T follicular helper cell (primary cell): Measurements from ENCODE around the gene AGPAT2.

Experiments used
- DNase-seq: peaks from one replicate; pipeline ENCODE4 v3.0.0-alpha.2; 2020; ENCODE audit warnings: low read depth
- total RNA-seq, 2 experiments: gene quantifications; one replicate each; lab custom pipeline; 2026; lab: John Stamatoyannopoulos, UW

The AGPAT2 gene
- total RNA-seq: 6.3 to 12.4 reads per million in 2 experiments

DNA sequence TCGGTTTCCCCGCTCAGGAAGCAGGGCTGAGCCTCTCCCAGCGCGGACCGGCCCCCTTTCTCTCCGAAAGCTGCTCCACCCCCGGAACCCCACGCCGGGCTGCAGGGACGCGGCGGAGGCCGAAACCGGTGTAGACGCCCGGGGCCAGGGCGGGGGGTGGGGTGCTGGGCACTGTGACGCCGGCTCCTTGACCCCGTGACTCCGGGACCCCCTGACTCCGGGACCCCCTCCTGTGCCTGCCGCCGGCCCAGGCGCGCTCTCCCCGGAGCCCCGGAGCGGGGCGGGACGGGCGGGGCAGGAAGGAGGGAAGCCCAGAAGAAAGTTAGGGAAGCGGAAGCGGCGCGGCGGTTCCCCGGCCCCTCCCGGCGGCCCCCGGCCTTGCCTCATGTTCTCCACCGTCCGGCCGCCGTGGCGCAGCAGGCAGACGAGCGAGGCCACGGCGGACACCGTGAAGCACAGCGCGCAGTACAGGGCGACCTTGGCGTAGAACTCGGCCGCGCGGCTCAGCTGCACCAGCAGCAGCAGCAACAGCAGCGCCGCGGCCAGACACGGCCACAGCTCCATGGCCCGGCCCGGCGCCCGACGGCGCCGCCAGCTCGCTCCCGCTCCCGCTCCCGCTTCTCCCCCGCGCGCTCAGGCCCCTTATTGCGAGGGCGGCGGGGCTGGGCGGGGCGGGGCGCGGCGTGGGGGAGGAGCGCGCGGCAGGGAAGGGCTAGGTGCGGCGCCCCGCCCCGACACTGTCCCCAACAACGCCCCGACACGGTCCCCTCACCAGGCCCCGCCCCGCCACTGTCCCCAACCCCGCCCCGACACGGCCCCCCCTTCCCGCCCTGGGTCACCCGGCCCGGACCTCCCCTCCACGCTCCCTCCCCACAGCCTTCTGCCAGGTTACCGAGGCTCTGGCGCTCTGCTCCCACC, at the start of gene AGPAT2:
TSS of gene AGPAT2 (minus strand) at position 664 of the 918 bp plus-strand sequence. CDS start at position 564, 100 bp downstream.
- peak; percentile 29 for DNase-seq

DNA sequence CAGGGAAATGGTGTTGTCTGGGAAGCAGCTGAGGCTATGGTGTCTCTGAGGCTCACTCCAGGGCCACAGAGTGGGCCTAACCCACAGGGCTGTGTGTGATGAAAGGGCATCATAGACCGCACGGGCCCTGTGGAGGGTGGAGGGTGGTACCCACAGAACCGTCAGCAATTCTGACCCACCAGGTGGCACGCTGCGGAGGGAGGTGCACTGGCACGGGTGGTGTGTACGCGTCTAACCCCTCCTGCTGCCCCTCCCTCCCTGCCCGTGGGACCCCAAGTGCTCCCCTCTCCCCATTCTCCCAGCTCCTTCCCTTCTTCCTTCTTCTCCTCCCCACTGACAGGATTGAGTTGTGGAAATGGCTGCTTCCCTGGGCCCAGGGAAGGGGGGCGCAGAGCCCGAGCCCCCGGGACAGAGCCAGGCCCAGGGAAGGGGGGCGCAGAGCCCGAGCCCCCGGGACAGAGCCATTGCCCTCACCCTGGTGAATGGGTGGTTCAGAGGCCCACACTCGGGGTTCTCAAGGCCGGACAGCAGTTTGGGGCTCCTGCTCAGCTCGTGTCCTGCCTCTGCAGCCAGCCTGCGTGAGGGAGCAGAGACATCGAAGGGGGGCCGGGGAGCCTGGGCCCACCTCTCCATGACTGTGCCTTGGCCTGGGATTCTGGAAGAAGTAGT, 48.7 kb upstream of the AGPAT2 start:
- DNase-seq: no peak

DNA sequence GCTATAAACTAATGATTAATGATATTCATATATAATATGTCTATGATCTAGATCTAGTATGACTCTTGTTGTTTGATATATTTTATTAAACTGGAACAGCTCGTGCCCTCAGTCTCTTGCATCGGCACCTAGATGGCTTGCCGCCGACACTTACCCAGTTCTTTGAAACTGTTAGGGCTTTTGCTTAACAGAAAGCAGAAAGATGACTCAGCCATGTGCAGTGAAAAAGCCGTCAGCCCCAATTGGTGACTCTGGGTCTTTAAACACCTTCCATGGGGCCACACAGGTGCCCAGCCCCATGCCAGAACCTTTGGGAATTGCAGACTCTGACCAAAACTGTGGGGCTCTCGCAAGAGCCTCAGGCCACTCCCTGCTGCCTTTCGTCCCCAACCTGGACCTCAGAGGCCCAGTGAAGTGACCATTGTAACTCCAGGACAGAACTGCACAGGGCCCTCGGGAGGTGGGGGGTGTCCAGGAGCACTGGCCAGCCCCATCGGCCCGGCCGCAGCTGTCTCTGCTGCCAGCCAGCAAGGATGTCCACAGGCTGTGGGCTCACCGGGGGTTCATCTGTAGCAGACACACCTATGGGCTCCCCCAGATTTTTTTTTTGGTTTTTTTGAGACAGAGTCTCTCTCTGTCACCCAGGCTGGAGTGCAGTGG, 47.7 kb upstream of the AGPAT2 start:
- DNase-seq: no peak

DNA sequence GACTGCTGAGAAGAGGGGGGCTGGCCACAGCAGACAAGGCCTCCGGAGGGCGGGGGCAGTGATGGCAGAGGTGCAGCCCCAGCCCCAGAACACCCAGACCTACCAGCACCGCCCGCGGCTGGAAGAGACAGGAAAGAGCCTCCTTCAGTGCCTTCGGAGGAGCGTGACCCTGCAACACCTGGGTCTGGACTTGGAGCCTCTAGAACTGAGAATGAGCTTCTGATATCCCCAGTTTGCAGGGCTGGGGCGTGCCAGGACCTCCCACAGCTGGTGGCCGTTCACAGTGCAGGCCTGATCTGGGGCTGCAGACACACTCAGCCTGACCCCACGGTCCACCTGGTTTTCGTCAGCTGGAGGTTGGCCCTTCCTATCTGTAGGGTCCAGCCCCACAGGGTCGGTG, 46.4 kb upstream of the AGPAT2 start:
- DNase-seq: no peak

DNA sequence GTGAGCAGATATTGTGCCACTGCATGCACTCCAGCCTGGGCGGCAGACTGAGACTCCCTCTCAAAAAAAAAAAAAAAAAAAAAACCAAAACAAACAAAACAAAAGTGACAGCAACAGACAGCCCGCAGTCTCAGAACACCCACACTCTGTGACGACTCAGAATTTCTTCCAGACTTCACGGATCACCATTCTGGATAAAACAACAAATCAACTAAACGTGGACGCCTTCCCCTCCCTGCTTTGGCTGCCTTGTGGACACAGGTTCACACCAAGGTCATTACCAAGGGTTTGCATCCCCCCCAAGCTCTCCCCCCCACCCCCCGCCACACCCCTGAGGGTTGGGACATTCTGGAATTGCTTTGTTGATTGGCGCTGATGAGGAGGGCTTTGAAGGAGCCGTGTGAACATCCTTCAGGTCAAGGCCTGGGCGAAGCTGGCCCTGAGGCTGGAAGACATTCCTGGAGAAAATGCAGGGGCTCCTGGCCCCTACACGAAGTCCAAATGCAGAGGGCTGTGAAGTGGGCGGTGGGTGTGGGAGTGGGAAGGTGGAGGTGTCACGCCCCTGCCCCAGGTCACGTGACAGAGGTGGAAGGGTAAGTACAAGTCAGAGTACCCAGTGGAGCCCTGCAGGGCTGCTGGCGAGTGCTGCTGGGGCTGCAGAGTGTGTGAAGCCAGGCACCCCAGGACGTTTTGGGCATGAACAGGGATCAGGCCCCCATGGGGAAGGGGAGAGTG, 45.4 kb upstream of the AGPAT2 start:
- no peak for DNase-seq

GRCh38 chr9:136729926-136730325, 42.7 kb upstream of the AGPAT2 start:
- DNase-seq: no peak

GRCh38 chr9:136729144-136729543, 41.9 kb upstream of the AGPAT2 start:
- DNase-seq: no peak

GRCh38 chr9:136728548-136729123, 41.4 kb upstream of the AGPAT2 start:
- DNase-seq: no peak

DNA sequence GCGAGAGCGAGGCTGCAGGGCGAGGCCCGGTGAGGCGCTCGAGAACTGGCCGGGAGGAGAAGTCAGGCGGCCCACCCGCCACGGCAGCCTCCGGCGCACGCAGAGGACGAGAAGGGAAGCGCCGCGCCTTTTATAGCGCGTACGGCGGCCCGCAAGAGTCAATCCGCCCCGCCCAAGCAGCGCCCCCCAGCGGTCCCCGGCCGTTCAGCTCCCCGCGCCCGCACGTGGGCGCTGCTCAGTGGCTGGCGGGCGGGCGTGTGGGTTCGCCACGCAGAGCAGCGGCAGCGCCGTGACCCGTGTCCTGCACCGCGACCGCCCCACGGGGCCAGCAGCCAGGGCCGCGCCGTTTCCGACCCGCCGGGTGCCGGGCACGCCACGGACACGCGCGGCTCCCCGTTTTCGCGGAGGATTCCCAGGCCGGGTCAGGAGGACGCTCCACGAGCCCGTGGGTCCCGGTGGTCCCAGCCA, 40.9 kb upstream of the AGPAT2 start:
- DNase-seq: peak; percentile 85

DNA sequence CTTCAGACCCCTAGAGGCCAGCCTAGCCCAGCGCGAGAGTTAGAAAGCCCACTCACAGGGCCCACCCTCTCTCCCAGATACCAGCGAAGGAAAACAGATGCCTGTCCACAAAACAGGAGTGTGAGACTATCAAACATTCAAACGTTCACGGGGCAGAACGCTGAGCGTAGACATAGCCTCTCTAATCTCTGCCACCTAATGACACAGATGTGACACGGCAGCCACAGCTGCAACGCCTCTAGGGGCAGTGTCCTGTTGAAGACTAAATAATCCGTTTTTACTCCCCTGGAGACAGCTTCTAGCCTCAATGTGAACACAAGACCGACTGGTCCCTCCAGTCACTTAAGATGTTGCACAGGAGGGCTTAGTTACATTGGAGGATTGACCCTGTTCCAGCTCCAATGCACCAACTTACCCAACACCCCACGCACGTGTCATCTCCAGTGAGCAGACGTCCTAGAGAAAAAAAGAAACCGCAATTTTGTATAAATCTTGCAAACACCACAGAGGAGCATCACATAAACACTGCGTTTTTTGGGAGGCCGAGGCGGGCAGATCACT, 39.5 kb upstream of the AGPAT2 start:
- DNase-seq: peak; percentile 35

GRCh38 chr9:136726118-136726517, 38.9 kb upstream of the AGPAT2 start:
- no peak for DNase-seq

DNA sequence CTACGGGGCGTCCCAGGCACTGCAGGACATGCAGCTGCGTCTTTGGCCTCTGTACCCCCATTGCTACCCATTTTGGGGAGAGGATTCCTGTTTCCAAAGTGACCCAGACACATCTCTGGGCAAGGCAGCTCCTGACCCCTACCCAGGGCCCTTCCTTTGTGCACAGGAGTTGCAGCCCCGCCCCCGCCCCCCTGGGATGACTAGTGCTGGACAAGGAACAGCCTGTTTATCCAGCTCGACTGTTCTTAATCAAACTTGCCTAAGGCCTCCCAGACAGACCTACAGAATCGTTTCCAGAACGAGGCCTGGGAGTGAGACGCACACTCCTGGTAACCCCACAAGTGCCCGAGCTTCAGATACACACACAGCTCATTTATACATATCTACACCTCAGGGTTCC, 38.4 kb upstream of the AGPAT2 start:
- DNase-seq: no peak

DNA sequence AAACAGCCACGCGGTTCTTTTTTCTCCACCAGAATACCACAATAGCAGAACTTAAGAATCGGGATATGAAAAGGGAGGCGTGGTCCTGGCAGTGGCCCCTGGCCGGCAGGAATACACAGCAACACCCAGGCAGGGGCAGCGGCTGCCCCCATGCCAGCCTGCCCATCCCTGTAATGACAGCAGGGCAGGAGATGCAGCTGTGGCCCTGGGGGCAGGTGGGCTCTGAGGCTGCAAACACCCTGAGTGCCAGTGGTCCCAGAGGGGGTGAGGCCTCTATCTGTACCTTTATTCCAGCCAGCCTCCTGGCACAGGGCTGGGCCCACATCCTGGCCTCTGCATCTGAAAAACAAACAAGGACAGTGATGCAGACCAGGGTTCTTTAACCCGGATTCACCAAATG, 37.5 kb upstream of the AGPAT2 start:
- no peak for DNase-seq

- DNase-seq: no peak
Measured at GRCh38 chr9:136723989-136724388, 36.7 kb upstream of the AGPAT2 start.

- DNase-seq: no peak
Measured at GRCh38 chr9:136723362-136723976, 36.2 kb upstream of the AGPAT2 start.

- DNase-seq: no peak
Measured at GRCh38 chr9:136722969-136723356, 35.7 kb upstream of the AGPAT2 start.

DNA sequence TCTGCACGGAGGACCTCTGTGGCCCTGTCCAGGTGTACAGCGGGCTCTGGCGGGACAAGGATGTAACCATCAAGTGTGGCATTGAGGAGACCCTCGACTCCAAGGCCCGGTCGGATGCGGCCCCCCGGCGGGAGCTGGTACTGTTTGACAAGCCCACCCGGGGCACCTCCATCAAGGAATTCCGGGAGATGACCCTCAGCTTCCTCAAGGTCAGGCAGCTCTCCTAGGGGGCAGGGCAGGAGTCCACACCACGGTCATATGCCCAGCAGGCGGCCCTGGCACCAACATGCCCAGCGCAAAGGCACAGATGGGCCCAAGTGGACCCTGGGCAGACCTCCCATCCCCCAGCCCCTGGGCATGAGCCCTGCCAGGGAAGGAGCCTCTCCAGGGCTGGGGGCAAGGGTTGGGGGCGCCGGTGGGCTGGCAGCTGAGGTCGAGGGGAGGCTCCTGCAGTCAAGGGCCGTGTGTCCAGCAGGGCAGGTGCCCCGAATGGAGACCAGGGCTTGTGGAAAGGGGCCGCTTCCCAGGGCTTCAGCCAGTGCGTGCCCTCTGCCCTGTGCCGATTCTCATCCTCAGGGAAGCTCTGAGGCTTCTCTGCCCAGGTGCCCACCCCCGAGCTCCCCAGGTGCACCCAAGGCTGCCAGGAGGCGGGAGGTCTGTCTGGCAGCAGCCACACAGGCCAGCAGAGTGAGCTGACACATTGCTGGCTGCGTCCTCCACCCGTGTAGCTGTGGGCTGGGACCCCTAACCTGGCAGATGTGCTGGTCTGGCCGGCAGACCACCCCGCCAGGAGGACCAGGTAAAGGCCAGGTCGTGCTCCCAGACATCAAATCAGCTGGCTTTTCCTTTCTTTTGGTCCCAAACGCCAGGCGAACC, 35.1 kb upstream of the AGPAT2 start:
- no peak for DNase-seq

- DNase-seq: no peak
Measured at GRCh38 chr9:136721339-136722092, 34.3 kb upstream of the AGPAT2 start.

DNA sequence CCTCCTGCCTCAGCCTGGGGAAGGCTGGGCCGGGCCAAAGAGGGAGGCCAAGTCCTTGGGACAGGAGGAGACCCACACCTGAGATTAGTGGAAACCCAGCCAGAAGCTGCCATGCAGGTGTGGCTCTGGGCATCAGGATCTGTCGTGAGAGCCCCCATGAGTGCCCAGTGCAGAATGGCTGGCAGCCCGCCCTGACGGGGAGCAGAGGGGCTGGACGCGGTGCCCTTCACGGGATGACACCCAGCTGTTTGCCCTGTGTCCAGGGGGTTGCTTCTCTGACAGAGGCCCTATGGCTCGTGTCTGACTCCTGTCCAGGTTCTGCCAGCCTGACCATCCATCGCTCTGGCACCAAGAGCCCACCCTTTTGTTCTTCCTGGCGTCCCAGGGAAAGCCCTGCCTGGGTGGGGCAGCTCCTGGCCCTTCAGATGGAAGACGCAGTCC, 33.7 kb upstream of the AGPAT2 start:
- DNase-seq: no peak
